Inferior parietal cortex (tissue), 1 donor: ENCODE data around the gene TNIK.

Experiments
- DNase-seq: peaks from one replicate; pipeline ENCODE4 v3.0.0-alpha.2; 2016; ENCODE audit errors: extremely low spot score

Gene TNIK

GRCh38 chr3:171459942-171460724, at the start of gene TNIK:
TNIK (minus strand) TSS chr3:171460405; CDS start chr3:171460063, 342 bp downstream.
- DNase-seq: peak; percentile 88

- no peak for DNase-seq
Measured at GRCh38 chr3:171508676-171509075, 48.5 kb upstream of the TNIK start.

- DNase-seq: no peak
Measured at GRCh38 chr3:171508206-171508605, 48.0 kb upstream of the TNIK start.

- DNase-seq: no peak
Measured at GRCh38 chr3:171506743-171507319, 46.6 kb upstream of the TNIK start.

- DNase-seq: no peak
Measured at GRCh38 chr3:171505822-171506333, 45.7 kb upstream of the TNIK start.

- DNase-seq: no peak
Measured at GRCh38 chr3:171504376-171504775, 44.2 kb upstream of the TNIK start.

- no peak for DNase-seq
Measured at GRCh38 chr3:171503817-171504216, 43.6 kb upstream of the TNIK start.

GRCh38 chr3:171498921-171499320, 38.7 kb upstream of the TNIK start:
- no peak for DNase-seq

GRCh38 chr3:171497468-171497867, 37.3 kb upstream of the TNIK start:
- DNase-seq: no peak

GRCh38 chr3:171495413-171495812, 35.2 kb upstream of the TNIK start:
- DNase-seq: no peak

GRCh38 chr3:171494457-171495109, 34.4 kb upstream of the TNIK start:
- no peak for DNase-seq

GRCh38 chr3:171491361-171491760, 31.2 kb upstream of the TNIK start:
- no peak for DNase-seq

- DNase-seq: no peak
Measured at GRCh38 chr3:171490901-171491300, 30.7 kb upstream of the TNIK start.

GRCh38 chr3:171489348-171489747, 29.1 kb upstream of the TNIK start:
- no peak for DNase-seq

- no peak for DNase-seq
Measured at GRCh38 chr3:171488479-171488878, 28.3 kb upstream of the TNIK start.

- DNase-seq: no peak
Measured at GRCh38 chr3:171487382-171487781, 27.2 kb upstream of the TNIK start.

- DNase-seq: no peak
Measured at GRCh38 chr3:171485338-171485737, 25.1 kb upstream of the TNIK start.

GRCh38 chr3:171481011-171481410, 20.8 kb upstream of the TNIK start:
- DNase-seq: no peak

GRCh38 chr3:171480526-171480925, 20.3 kb upstream of the TNIK start:
- no peak for DNase-seq

- no peak for DNase-seq
Measured at GRCh38 chr3:171476532-171477102, 16.4 kb upstream of the TNIK start.

GRCh38 chr3:171472552-171472951, 12.3 kb upstream of the TNIK start:
- no peak for DNase-seq

GRCh38 chr3:171470714-171471227, 10.6 kb upstream of the TNIK start:
- no peak for DNase-seq
